Measurements from ENCODE around the gene CFAP410.

The CFAP410 gene

GRCh38 chr21:44299085-44299457 lies 40.1 kb downstream of the CFAP410 start:
- TF ChIP-seq, protein P1, sequence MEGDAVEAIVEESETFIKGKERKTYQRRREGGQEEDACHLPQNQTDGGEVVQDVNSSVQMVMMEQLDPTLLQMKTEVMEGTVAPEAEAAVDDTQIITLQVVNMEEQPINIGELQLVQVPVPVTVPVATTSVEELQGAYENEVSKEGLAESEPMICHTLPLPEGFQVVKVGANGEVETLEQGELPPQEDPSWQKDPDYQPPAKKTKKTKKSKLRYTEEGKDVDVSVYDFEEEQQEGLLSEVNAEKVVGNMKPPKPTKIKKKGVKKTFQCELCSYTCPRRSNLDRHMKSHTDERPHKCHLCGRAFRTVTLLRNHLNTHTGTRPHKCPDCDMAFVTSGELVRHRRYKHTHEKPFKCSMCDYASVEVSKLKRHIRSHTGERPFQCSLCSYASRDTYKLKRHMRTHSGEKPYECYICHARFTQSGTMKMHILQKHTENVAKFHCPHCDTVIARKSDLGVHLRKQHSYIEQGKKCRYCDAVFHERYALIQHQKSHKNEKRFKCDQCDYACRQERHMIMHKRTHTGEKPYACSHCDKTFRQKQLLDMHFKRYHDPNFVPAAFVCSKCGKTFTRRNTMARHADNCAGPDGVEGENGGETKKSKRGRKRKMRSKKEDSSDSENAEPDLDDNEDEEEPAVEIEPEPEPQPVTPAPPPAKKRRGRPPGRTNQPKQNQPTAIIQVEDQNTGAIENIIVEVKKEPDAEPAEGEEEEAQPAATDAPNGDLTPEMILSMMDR (IDR thresholded peaks at IDR 0.05; ENCODE audit: low read depth, low read length), result no peak
- no peak for DNase-seq (ENCODE audit: extremely low read depth, low read depth)

DNA sequence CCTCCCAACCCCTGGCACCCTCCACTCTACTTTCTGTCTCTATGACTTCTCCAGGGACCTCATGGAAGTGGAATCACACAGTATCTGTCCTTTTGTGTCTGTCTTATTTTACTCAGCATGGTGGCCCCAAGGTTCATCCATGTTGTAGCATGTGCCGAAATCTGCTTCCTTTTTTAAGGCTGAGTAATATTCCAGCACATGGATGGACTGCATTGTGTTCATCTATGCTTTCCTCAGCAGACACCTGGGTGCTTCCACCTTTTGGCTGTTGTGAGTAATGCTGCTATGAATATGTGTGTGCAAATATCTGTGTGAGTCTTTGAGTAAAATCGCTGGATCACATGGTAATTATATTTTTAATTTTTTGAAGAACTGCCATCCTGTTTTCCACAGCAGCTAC lies 40.9 kb downstream of the CFAP410 start:
- no peak for DNase-seq (ENCODE audit: extremely low read depth, low read depth)
- TF ChIP-seq, protein P1 (IDR thresholded peaks at IDR 0.05; ENCODE audit: low read depth, low read length), result no peak

- TF ChIP-seq, protein P1 (IDR thresholded peaks at IDR 0.05; ENCODE audit: low read depth, low read length), result peak; percentile 84
- DNase-seq (ENCODE audit: extremely low read depth, low read depth), result peak; percentile 48
Measured at GRCh38 chr21:44297525-44298290, 41.5 kb downstream of the CFAP410 start.

- TF ChIP-seq, protein P1 (IDR thresholded peaks at IDR 0.05; ENCODE audit: low read depth, low read length), result no peak
- no peak for DNase-seq (ENCODE audit: extremely low read depth, low read depth)
Measured at GRCh38 chr21:44296916-44297315, 42.3 kb downstream of the CFAP410 start.

GRCh38 chr21:44296103-44296519 lies 43.1 kb downstream of the CFAP410 start:
- TF ChIP-seq, protein P1 (IDR thresholded peaks at IDR 0.05; ENCODE audit: low read depth, low read length), result no peak
- DNase-seq (ENCODE audit: extremely low read depth, low read depth), result no peak

DNA sequence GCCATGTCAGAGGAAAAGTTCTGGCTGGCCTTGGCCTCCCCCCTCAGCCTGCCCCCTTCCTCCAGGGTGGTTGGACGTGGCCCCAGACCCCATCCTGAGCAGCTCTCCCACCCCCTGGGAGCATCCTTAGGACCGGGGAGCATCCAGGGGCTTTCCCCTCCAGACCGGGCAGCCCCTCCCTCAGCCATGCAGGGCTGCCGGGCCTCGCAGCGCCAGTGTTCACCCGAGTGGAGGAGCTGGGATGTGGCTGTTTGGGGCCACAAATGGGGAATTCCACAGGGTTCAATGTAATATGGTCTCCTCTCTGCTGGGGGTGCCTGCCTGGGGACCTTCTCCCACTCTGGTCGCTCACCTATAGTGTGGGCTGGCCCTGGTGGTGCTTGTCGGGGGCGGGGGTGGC lies 43.5 kb downstream of the CFAP410 start:
- no peak for DNase-seq (ENCODE audit: extremely low read depth, low read depth)
- TF ChIP-seq, protein P1 (IDR thresholded peaks at IDR 0.05; ENCODE audit: low read depth, low read length), result no peak

- TF ChIP-seq, protein P1 (IDR thresholded peaks at IDR 0.05; ENCODE audit: low read depth, low read length), result no peak
- no peak for DNase-seq (ENCODE audit: extremely low read depth, low read depth)
Measured at GRCh38 chr21:44295163-44295573, 44.0 kb downstream of the CFAP410 start.

All from AG09319 (cell line).